GM12878 (cell line): ENCODE results near the gene FCRL6. TPM values are rescaled to one million over a fixed set of nuclear protein-coding genes. Genes with fewer than 3 reads are reported as not detected.

ENCODE experiments used
- ATAC-seq: fragments of 200-7000 bp; cut with Tn5 transposase; 3 replicates; pipeline ENCODE4 v1.9.1; 2020; ENCODE audit warnings: mild to moderate bottlenecking, moderate library complexity
- BruUV-seq: library from RNA; stranded (reverse); fragments of 400-500 nt; replicated peaks from 2 replicates; lab custom pipeline; 2021; lab: Mats Ljungman, UMichigan
- CTCF ChIA-PET: fragments of 300-600 bp; sonication (Branson Sonifier 250); formaldehyde crosslinking; extraction: SDS; loops from one replicate; lab custom pipeline; 2021; ENCODE audit warnings: inconsistent platforms; lab: Yijun Ruan, JAX
- POLR2A ChIA-PET: fragments of 350-600 bp; formaldehyde crosslinking; extraction: SDS; loops from one replicate; lab custom pipeline; 2021; ENCODE audit warnings: inconsistent platforms; lab: Charles Lee
- RAD21 ChIA-PET: fragments of 300-600 bp; sonication (Branson Sonifier 250); formaldehyde crosslinking; loops from one replicate; lab custom pipeline; 2023; ENCODE audit warnings: antibody characterized with exemption; ENCODE audit not compliant: unreplicated experiment; lab: Charles Lee
- SMC1A ChIA-PET: fragments of 300-600 bp; sonication (Branson Sonifier 250); formaldehyde crosslinking; loops from one replicate; lab custom pipeline; 2023; ENCODE audit not compliant: unreplicated experiment, uncharacterized antibody; lab: Charles Lee
- DNase-seq: peaks from one replicate; pipeline ENCODE4 v3.0.0-alpha.2; 2011; ENCODE audit warnings: low read depth, low spot score
- FAIRE-seq: peaks from 3 replicates; lab custom pipeline; 2011; peaks lifted over from hg19 to GRCh38; lab: Jason Lieb, UNC
- H2AFZ ChIP-seq: 2 replicates; pipeline ENCODE4 v1.6.0; 2011; ENCODE audit warnings: low read depth, low read length, control low read depth; ENCODE audit not compliant: control insufficient read depth
- H3K27ac ChIP-seq: 2 replicates; pipeline ENCODE4 v1.5.1; 2011; ENCODE audit warnings: control low read depth; ENCODE audit not compliant: control insufficient read depth, insufficient read depth
- H3K27me3 ChIP-seq, 2 experiments: replicated peaks in 1 of 2; 2 replicates each; pipeline versions ENCODE4 v1.6.0 to v1.6.1; 2011; ENCODE audit warnings: low read length in 1 of 2; ENCODE audit not compliant: control insufficient read depth in 2 of 2, insufficient read depth in 2 of 2
- H3K36me3 ChIP-seq, 2 experiments: 2 replicates each; pipeline ENCODE4 v1.5.1; 2011; ENCODE audit warnings: low read length in 1 of 2; ENCODE audit not compliant: control insufficient read depth in 2 of 2, insufficient read depth in 2 of 2
- H3K4me1 ChIP-seq: 2 replicates; pipeline ENCODE4 v1.6.1; 2011; ENCODE audit warnings: mild to moderate bottlenecking, low read length, moderate library complexity, mixed read lengths; ENCODE audit not compliant: control insufficient read depth, insufficient read depth
- H3K4me2 ChIP-seq: 2 replicates; pipeline ENCODE4 v1.6.0; 2011; ENCODE audit warnings: control low read depth; ENCODE audit not compliant: control insufficient read depth, insufficient read depth
- H3K4me3 ChIP-seq: fragments of 200-600 bp; sonication (generic); 2 replicates; pipeline ENCODE4 v1.5.1; 2016
- H3K79me2 ChIP-seq: 2 replicates; pipeline ENCODE4 v1.6.0; 2011; ENCODE audit warnings: low read length; ENCODE audit not compliant: control insufficient read depth, insufficient read depth
- H3K9ac ChIP-seq: 2 replicates; pipeline ENCODE4 v1.8.0; 2011; ENCODE audit warnings: low read length, control low read depth, mixed read lengths; ENCODE audit not compliant: control insufficient read depth, insufficient read depth
- H3K9me3 ChIP-seq: replicated peaks from 3 replicates; pipeline ENCODE4 v1.5.1; 2011; ENCODE audit warnings: mild to moderate bottlenecking, low read length; ENCODE audit not compliant: control insufficient read depth, insufficient read depth
- H4K20me1 ChIP-seq: 2 replicates; pipeline ENCODE4 v1.6.0; 2011; ENCODE audit not compliant: control insufficient read depth, insufficient read depth
- CEBPB ChIP-seq, 2 experiments: fragments of 150-350 bp in 1 of 2; IDR thresholded peaks; 2 replicates each; pipeline ENCODE4 v1.6.1; 2012 to 2014; ENCODE audit warnings: low read depth in 2 of 2, low read length in 2 of 2, borderline replicate concordance in 1 of 2, inconsistent platforms in 1 of 2
- EGR1 ChIP-seq, 2 experiments: IDR thresholded peaks; 1 replicate in 1 of 2; 2 replicates in 1 of 2; pipeline ENCODE4 v1.6.1; 2011 to 2012; ENCODE audit warnings: low read depth in 2 of 2, low read length in 2 of 2, borderline replicate concordance in 1 of 2, mild to moderate bottlenecking in 1 of 2, moderate library complexity in 1 of 2
- ESRRA ChIP-seq: IDR thresholded peaks from 2 replicates; pipeline ENCODE4 v1.6.1; 2012; ENCODE audit warnings: mild to moderate bottlenecking, low read length, improper control_type of control experiment
- HDAC6 ChIP-seq: fragments of 200-600 bp; sonication (generic); IDR thresholded peaks from one replicate; pipeline ENCODE4 v1.8.0; 2017; ENCODE audit warnings: antibody characterized with exemption; ENCODE audit not compliant: unreplicated experiment
- MXI1 ChIP-seq: fragments of 150-350 bp; IDR thresholded peaks from 2 replicates; pipeline ENCODE4 v1.6.1; 2011; ENCODE audit warnings: low read depth, mild to moderate bottlenecking, inconsistent platforms, low read length, improper control_type of control experiment
- PBX3 ChIP-seq: IDR thresholded peaks from 2 replicates; pipeline ENCODE4 v1.6.1; 2011; ENCODE audit warnings: mild to moderate bottlenecking, low read depth, low read length, moderate library complexity; ENCODE audit not compliant: insufficient replicate concordance
- POLR2A ChIP-seq: IDR thresholded peaks from 2 replicates; pipeline ENCODE4 v1.6.1; 2011; ENCODE audit warnings: low read depth, mild to moderate bottlenecking, low read length
- SUZ12 ChIP-seq: fragments of 200-600 bp; sonication (generic); IDR thresholded peaks from one replicate; pipeline ENCODE4 v1.6.1; 2018; ENCODE audit warnings: antibody characterized with exemption, mild to moderate bottlenecking; ENCODE audit not compliant: unreplicated experiment
- WGBS: methylation state at CpG from one replicate; pipeline ENCODE4 v1.1.6; 2016; ENCODE audit warnings: low lambda C conversion rate; ENCODE audit not compliant: insufficient replicate concordance, insufficient coverage; ENCODE audit errors: missing lambda C conversion rate; 5-methylcytosine and 5-hydroxymethylcytosine counted together
- in situ Hi-C: fragments of 300-500 bp; cut with MboI; formaldehyde crosslinking; loops from 9 replicates; pipeline ENCODE4 v1.14.3; 2018; ENCODE audit warnings: mixed read lengths
- intact Hi-C: fragments of 100-400 bp; cut with micrococcal nuclease; formaldehyde crosslinking; loops from one replicate; pipeline ENCODE4 v1.14.2; 2022; ENCODE audit not compliant: unreplicated experiment
- polyA plus RNA-seq, 11 experiments: library from polyadenylated mRNA; depleted of rRNA in 4 of 11; unstranded in 6 of 11; stranded (reverse) in 5 of 11; fragments of >200 nt; fragmentation: Nextera tagmentation in 4 of 11; fragmentation: Illumina TruSeq in 1 of 11; extraction: Ambion mirVana in 4 of 11; extraction: Trizol in 1 of 11; gene quantifications; 1 replicate in 1 of 11; 2 replicates in 10 of 11; pipeline versions ENCODE4 v1.2.1 to v1.2.3, GENCODE V29; 2011 to 2016; ENCODE audit warnings: inconsistent platforms in 2 of 11, missing spikeins in 2 of 11, low read depth in 1 of 11
- total RNA-seq, 4 experiments: library from RNA; depleted of rRNA in 3 of 4; stranded (reverse); fragments of >200 nt in 3 of 4; fragmentation: Illumina TruSeq in 1 of 4; extraction: Trizol in 1 of 4; gene quantifications; 2 replicates each; pipeline versions ENCODE4 v1.2.1 to v1.2.3, GENCODE V29; 2013 to 2021

FCRL6 gene
- total and polyA plus RNA-seq, 10 of the 15 experiments (the other 5 are each of a cell fraction or from before 2014, with no cell fraction given), result 0.04 to 0.16 (median 0.11) TPM; not detected in 7

GRCh38 chr1:159854693-159855192, 52.6 kb downstream of the FCRL6 start:
- ChIA-PET POLR2A (no interaction called here), CTCF (no interaction called here), RAD21 (no interaction called here), SMC1A (no interaction called here)
- H3K4me2 ChIP-seq, result peak overlapping the region; percentile 79
- DNase-seq, result no peak
- TF ChIP-seq SUZ12 (peak; percentile 74), ESRRA (no peak), HDAC6 (peak; percentile 73), CEBPB (IDR thresholded peaks at IDR 0.05; ENCODE audit: borderline replicate concordance in 1 of 2, low read depth in 2 of 2, low read length in 2 of 2) (no peak), POLR2A (peak; percentile 23; the same call in 1 of the 2 replicates), MXI1 (no peak), PBX3 (no peak), EGR1 (IDR thresholded peaks at IDR 0.05; ENCODE audit: borderline replicate concordance in 1 of 2, low read depth in 2 of 2, low read length in 2 of 2) (peak in 1 of 2 experiments; percentile 43; a peak in 1 of 3 replicates)
- ATAC-seq, result peak; percentile 93
- BruUV-seq, result no TSS peak
- peak overlapping the region; percentile 36; the same call in 1 of the 2 replicates for H3K9ac ChIP-seq
- H4K20me1 ChIP-seq, result no peaks in the 10 kb centered on the region
- peaks cover 2 to 4% of the 10 kb centered on the region in 2 experiments; a peak in 3 of 4 replicates for H3K27me3 ChIP-seq
- intact Hi-C loops (no loop called here), in situ Hi-C loops (no loop called here)
- H3K79me2 ChIP-seq, result no peaks in the 10 kb centered on the region
- H2AFZ ChIP-seq, result peak overlapping the region; percentile 54
- no peaks in the 10 kb centered on the region for H3K36me3 ChIP-seq
- no peak for FAIRE-seq
- H3K27ac ChIP-seq, result no peak overlapping the region
- peak overlapping the region; percentile 55 for H3K4me3 ChIP-seq
- 1% methylated on average over 59 of the region's 59 CpGs for WGBS
- H3K4me1 ChIP-seq, result no peaks in the 10 kb centered on the region
- no peaks in the 10 kb centered on the region for H3K9me3 ChIP-seq
